Stimulated activated naive CD4-positive, alpha-beta T cell treated with Interleukin-2 at 50 U/mL for 16 hours (primary cell): Measurements from ENCODE around the gene ANKS1A.
"Not testable (repeated sequence)": the region's sequence is repeated elsewhere in the genome, so short reads cannot be mapped to it uniquely, and the experiment has no call there.

Source experiments
- DNase-seq: peaks from one replicate; lab custom pipeline; 2025; lab: John Stamatoyannopoulos, UW

Gene ANKS1A

GRCh38 chr6:35107761-35108160, 218.7 kb downstream of the ANKS1A start:
- DNase-seq: not testable (repeated sequence)

- DNase-seq: no peak
Observed at GRCh38 chr6:35108309-35108885, 219.3 kb downstream of the ANKS1A start.

GRCh38 chr6:35120746-35121145, 231.7 kb downstream of the ANKS1A start:
- DNase-seq: no peak

GRCh38 chr6:35124356-35124755, 235.3 kb downstream of the ANKS1A start:
- no peak for DNase-seq

GRCh38 chr6:35128042-35128441, 239.0 kb downstream of the ANKS1A start:
- no peak for DNase-seq

GRCh38 chr6:35128496-35128895, 239.4 kb downstream of the ANKS1A start:
- no peak for DNase-seq

- no peak for DNase-seq
Observed at GRCh38 chr6:35136185-35136584, 247.1 kb downstream of the ANKS1A start.

GRCh38 chr6:35138191-35138590, 249.1 kb downstream of the ANKS1A start:
- not testable (repeated sequence) for DNase-seq

- DNase-seq: no peak
Observed at GRCh38 chr6:35139470-35139869, 250.4 kb downstream of the ANKS1A start.

GRCh38 chr6:35139924-35140638, 251.0 kb downstream of the ANKS1A start:
- DNase-seq: no peak

- DNase-seq: no peak
Observed at GRCh38 chr6:35140639-35141006, 251.6 kb downstream of the ANKS1A start.
